ENCODE results near the gene SKI.

DNA sequence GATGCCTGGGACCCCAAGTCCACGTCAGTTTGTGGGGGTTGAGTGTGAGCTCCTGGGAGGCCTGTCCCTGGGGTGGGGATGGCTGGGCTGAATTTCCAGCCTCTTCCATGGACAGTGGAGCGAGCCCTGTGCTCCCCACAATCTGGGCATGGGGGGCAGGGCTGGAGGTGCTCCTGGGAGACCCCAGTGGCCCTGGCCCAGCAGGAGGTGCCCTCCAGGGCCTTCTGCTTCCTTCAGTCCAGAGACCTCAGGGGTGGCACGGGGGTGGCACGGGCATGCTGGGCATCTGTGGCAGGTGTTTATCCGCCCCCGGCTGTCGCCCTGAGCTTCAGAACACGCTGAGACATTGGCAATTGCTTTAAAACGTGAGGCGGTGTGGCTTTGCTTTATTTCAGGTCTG is 122.4 kb downstream of the SKI start:
- no peak for TF ChIP-seq SUZ12 (IDR thresholded peaks at IDR 0.05; ENCODE audit: extremely low read depth, insufficient read depth, insufficient read length)
- TF ChIP-seq ZNF274 (IDR thresholded peaks at IDR 0.05; ENCODE audit: low read depth, low read length) = no peak
- no peak for TF ChIP-seq YY1 (IDR thresholded peaks at IDR 0.05; ENCODE audit: insufficient read depth, insufficient read length)
